ENCODE results near the gene CNIH3.
"Not testable (repeated sequence)": the region's sequence is repeated elsewhere in the genome, so short reads cannot be mapped to it uniquely, and the experiment has no call there.

The CNIH3 gene

DNA sequence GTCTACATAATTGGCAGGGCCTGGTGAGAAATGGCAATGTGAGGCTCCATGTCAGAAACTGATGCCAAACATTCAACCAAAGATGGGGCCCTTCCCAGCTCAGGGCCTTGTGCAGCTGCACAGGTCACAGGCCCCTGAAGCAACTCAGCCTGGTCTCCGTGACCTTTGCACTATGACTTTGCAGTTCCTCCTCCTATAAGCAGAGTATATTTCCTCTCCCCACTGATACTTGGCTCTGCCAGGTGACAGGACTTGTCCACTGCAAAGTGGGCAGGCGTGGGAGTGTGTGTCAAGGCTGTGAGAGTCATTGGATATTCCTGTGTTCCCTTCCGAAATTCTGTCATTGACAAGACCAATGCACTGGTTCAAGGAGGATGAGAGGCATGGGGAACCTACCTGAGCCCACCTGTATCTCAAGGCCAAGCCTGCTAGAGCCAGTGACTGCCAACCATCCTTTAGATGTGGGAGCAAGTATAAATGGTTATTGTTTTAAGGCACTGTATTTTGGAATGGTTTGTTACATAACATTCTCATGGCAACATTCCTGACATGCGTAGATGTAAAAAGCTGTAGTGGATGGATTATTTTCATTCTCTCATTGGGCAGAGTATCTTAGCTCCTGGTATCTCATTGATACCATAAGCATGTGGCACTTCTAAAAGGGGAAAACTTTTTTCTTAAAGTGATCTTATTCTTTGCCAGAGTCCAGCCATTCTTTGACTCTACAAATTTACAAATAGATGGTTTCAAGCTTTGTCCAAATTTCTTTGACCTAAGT, 75.2 kb downstream of the CNIH3 start:
- no peak for DNase-seq

DNA sequence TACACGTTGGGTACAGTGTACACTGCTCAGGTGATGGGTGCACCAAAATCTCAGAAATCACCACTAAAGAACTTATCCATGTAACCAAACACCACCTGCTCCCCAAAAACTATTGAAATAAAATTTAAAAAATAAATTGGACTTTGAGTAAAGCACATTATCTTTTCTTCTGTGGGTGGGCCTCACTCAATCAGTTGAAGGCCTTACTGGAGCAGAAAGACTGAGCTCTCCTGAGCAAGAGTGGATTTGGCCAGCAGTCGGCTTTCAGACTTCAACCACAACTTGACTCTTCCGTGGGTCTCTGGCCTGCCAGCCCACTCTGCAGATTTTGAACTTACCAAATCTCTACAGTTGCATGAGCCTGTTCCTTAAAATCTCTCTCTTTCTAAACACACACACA, 78.9 kb downstream of the CNIH3 start:
- no peak for DNase-seq

DNA sequence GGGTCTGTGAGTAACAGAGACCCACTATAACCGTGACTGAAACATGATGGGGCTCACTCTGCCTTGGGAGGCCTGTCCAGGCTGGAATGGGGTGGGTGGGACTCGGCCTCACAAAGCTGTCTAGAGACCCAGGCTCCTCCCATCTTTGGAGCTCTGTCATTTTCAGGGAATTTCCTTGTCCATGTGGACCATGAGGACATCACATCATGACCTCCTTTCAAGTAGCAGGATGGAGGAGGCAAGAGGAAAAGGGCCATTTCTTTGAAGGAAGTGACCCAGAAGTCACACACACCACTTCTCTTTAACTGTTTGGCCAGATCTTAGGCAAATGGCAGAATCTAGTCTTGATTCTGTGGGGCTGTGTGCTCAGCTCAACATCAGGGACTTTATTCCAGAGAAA, 79.9 kb downstream of the CNIH3 start:
- DNase-seq: no peak

DNA sequence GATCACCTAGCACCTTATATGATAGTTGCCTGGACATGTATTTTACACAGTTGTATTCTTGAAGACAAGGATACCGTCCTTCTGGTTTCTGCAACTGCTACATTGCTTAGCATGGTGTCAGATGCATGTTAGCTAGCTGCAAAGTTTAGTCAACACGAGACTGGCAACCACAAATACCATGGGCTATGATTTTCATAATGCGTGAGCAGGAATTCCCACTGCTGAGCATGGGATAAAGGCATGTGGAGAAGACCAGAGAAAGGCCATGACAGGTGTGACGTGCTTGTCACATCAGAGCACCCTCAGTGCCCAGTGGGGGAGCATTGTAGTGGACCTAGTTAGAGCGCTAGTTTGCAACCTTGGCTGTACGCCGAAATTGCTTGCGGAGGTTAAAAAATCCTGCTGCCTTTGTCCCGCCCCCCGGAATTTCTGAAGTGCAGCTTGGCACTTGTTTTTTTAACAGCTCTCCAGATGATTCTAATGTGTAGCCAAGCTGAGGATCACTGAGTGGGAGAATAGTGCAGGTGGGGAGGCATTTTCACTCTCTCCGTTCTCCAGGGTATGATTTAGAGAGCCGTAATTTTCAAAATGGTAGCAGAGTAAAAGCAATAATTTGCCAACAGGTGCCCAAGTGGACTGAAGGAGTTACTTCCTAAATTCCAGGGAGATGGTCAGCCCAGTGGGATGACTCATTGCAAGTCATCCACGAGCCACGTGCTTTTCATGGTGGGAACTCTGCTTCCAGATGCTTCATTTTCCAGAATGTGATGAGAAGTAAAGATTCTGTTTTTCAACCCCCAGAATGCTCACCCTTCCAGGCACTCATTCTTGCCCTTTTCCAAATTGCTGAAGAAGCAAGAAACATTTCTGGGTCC, 81.0 kb downstream of the CNIH3 start:
- DNase-seq: no peak

DNA sequence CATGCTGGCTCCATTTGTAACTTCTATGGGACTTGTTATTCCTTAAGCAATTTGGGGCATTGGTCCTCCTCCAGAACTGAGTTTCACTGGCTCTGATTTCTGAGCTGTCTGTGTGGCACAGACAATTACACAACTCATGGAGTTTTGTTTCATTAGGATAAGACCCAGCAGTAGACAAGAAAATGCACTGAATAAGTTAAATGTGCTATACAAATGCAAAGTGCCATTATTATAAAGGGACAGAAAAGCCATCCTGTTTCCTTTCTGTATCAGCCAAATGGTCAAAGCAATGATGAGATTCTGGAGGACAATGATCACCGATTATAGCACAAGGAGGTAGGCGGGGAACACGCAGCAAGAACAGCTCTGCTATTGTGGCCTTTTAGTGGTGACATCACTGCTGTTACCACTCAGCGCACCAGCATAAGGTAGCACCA, 81.9 kb downstream of the CNIH3 start:
- DNase-seq: no peak

DNA sequence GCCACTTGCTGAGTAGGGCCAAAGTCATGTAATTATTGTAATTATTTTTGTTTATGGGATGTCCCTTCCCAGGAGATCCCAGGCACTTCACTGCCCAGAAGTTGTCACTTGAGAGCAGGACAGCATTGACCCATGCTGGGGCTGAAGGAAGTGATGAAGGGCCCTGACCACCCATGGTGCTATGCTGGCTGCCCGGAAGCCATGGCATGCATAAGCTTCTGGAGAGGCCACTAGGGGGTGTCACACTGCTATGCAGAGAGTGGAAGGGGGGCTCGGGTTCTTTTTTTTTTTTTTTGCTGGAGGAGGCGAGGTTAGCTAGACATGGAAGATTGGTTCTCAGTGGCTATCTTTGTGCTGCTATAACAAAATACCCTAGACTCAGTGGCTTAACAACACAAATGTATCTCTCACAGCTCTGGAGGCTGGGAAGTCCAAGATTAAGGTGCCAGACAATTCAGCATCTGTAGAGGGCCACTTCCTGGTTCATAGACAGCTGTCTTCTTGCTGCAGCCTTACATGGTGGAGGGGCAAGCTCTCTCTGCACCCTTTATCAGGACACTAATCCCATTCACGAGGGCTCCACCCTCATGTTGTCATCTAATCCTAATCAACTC, 84.9 kb downstream of the CNIH3 start:
- no peak for DNase-seq

DNA sequence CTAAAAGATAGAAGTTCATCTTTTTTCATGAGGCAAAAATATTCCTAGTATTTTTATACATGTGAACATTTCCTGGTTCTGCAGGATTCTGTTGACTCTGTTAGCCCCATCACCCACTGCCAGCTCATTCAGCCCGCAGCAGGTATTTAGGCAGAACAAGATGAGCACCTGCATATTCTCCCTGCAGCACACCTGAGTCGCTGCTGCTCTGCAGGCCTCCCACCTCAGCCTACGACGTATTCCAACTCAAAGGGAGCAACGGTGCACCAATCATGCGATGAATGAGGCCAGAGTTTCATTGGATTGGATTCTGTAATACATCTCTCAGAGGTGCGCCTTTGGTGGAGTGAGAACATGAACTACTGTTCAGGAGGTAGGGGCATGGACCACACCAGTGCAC, 87.6 kb downstream of the CNIH3 start:
- no peak for DNase-seq

DNA sequence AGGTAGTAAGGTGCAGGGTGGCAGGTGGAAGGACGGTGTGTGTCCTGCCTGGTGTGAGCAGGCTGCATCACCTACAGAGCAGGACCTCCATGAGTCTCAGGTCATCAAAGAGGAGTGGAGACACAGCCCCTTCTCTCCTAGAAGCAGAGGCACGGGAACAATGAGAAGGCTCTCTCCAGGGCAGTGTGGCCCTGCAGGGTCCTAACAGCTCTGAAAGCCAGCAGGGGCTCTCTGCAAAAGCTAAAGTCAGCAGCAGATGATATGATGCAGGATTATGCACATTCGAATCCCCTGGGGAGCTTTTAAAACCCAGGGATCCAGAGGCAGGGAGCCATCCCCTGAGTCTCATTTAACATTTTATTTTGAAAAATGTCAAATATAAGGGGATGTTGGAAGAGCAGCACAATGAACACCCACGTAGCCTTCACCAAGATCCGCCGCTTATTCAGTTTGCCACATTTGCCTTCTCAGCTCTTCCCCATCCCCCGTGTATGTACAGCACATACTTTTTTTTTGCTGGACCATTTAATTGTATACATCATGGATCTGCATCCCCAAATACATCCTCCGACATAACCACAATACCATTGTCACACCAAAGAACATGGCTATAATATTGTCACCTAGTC, 88.1 kb downstream of the CNIH3 start:
- DNase-seq: no peak

DNA sequence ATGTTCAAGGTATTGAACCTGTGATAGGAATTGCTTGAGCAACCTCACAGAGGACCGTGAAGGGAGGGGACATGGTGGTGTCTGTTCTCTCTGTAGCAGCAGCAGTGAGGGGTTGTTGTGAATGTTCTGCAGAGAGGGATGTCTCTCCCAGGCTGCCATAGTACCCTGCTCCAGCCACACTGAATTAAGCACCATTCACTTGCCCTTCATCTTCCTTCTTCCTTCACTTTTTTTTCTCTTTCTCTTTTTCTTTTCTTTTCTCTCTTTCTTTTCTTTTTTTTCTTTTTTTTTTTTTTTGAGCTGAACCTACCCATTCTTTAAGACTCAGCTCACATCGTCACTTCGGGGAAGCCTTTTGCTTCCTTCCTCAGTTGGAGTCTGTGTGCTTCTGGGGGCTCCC, 89.5 kb downstream of the CNIH3 start:
- DNase-seq: no peak

DNA sequence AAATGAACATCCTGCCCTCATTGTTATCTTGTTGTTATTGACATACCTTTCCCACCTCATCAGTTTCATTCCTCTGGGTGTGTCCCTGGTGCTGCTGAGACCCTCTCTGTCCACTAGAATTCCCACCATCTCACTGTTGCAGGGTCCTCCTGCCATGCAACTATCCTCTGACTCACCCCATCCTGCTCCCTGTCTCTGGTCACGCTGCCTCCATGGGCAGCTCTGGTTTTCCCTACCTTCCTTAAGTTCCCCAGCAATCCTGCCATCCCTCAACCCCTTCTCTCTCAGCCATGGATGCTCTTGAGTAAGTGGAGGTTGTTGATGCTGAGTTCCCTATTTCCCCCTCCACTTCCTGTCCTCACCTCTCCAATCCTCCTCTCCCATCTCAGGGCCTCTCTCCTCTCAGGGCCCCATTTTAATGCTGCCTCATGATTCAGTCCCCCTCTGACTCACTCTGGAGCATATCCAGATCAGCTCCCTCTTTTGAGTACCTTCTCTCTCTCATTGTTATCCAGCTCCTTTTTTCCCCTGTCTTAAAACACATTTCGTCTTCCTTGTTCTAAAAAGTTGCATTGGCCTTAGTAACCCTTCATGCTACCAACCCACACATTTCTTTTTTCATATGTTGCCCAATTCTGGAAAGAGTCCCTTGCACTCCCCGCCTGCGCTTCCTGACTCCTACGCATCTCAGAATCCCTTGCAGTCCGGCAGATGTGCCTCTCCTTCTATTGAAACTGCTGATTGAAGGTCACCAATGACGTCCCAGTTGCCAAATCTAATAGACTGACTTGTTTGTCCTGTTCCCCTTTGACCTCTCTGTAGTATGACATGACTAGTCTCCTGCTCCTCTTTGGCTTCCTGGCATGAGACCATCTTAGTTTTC, 92.0 kb downstream of the CNIH3 start:
- no peak for DNase-seq

DNA sequence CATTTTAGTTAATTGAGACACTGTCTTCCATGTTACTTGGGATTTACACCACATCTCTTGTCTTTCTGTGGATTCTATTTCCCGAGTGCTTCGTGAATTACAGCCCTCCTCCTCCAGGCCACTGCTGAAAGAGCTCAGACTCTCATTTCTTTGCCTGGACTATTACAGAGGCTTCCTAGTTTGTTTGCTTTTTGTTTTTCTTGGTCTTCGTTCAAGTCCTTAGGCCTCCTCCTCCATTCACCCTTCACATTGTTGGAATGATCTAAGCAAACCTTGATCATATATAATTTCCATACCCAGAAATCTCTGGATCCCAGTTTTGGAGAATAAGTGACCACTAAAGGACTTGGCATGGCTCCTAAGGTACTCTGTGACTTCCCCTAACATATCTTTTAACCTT, 94.1 kb downstream of the CNIH3 start:
- DNase-seq: no peak

DNA sequence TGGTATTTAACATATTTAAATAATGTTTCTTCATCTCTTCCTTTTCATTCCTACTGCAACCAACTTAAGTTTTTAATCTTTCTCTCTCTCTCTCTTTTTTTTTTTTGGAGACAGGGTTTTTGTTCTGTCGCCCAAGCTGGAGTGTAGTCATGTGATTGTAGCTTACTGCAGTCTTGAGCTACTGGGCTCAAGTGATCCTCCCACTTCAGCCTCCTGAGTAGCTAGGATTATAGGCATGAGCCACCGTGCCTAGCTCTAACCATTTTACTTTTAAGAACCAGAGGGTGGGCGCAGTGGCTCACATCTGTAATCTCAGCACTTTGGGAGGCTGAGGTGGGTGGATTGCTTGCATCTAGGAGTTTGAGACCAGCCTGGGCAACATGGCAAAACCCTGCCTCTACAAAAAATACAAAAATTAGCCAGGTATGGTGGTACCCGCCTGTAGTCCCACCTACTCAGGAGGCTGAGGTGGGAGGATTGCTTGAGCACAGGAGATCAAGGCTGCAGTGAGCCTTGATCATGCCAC, 95.2 kb downstream of the CNIH3 start:
- not testable (repeated sequence) for DNase-seq

DNA sequence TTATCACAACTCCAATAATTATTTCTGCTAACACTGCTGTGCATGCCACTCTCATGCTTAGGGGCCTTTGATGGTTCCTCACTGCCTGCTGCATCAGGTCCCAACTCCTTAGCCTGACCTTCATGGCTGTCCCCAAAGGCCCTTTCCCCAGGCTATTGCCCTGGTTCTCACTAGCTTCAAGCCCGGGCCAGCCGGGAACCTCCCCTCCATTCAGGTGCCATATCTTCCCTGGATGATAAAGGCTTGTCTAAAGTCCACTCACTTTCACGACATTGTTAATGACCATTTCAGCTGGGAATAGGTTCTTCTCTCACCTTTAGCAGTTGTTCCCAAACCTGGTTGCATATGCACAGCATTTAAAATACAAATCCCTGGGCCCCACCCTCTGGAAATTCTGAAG, 95.8 kb downstream of the CNIH3 start:
- no peak for DNase-seq

DNA sequence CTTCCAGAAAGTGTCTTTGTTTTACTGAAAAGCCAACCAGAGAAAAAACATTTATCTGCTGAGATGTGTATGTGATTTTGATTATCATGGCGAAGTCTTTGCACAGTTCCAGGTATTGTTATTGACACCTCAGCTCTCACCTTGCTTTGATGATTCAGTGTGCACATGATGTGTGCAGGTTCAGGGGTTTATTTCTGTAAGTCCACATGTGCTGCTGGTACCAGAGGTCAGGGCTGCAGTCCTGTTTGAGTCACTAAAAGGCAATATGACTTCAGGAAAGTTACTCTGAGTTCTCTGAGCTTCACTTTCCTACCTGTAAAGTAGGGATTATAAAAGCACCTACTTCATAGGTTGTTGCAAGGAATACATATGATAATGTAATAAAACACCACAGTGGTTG, 97.1 kb downstream of the CNIH3 start:
- no peak for DNase-seq

DNA sequence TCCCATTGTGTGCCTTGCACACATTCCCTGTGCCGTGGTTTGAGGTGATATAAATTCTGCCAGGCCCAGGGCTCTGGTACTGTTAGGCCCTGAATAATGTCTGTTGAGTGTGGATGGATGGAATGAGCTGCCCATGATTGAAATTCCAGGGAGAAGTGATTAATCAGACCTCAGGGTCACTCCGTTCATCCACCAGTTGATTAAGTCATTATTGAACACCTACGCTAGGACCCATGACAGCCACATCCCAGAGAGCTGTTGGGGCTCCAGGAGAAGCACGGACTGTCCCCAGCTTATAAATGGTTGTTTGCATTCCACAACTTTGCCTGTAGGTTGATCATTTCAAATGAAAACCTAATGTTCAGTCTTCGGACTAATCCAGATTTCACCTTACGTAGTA, 98.4 kb downstream of the CNIH3 start:
- no peak for DNase-seq

DNA sequence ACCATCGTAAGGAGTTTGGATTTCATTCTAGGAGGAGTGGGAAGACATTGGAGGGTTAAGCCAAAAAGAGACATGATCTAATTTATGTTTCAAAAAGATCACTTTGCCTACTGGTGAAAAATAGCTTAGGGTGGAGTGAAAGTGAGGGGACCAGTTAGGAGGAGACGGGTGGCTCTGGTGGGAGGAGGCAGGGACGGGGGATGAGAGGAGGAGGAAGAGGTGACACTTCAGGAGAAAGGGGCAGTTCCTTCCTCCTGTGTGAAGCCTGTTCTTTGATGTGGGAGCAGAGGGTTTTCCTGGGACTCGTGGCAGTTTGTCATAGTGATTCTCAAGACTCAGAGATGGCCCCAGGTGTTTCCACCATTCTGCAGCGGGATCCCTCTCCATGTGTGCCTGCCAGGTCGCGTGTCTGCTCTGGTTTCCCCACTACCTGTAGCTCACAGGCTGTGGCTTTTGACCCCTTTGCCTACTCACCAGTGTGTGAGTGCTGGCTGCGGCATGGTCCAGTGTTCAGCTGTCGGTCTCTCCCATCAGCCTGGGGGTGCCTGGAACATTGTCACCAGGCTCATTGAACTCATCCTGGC, 102.4 kb downstream of the CNIH3 start:
- no peak for DNase-seq

DNA sequence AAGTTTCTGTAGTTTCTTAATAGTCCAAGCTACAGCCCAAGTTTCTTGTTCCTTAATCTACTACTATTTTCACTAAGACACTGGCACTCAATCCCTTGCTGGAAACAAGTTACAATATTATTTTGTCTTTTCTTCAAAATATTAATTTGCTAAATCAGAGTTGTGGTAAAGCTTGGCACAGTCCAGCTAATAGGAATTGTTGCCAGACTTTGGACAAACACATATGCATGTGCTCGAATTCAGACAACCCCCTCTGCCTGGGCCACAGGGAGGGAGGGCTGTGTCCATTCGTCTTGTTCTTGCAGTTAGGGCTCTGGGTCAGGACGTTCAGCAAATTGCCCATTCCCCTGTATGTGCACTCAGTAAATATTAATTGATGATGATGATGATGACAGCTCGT, 103.6 kb downstream of the CNIH3 start:
- DNase-seq: no peak

DNA sequence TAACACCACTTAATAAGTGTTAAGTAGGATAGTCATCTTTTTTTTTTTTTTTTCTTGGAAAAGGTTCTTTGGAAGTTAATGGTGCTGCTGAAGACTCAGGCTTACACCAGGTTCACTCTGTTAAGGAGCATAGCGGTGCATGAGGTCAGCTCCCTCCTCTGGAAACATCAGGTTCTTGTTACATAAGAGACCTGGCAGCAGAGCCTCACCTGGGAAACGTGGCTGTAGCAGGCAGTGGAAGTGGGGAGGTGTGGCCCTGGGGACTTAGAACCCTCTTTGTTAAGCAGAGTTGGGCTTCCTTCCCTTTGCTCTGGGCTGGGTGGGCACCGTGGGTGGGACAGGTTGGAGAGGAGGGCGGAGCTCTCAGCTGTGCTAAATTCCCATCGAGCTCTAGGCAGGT, 104.1 kb downstream of the CNIH3 start:
- DNase-seq: no peak

DNA sequence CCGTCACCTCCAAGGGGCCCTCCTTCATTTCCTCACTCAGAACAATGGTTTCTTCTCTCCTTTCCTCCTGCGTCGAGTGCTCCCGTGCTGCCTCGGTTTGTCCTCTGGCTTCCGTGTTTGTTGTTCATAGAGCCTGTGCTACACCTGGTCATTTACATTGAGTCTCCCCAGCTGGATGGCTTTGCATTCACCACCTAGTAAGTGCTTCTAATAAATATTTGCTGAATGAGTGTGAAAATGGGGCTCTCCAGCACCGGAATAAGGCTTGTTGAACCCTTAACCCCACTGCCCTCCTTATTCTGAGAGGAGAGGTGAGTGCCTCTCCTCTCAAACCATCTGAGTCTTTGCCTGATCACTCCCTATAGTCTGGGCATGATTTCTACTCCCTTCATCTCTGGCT, 104.9 kb downstream of the CNIH3 start:
- no peak for DNase-seq

DNA sequence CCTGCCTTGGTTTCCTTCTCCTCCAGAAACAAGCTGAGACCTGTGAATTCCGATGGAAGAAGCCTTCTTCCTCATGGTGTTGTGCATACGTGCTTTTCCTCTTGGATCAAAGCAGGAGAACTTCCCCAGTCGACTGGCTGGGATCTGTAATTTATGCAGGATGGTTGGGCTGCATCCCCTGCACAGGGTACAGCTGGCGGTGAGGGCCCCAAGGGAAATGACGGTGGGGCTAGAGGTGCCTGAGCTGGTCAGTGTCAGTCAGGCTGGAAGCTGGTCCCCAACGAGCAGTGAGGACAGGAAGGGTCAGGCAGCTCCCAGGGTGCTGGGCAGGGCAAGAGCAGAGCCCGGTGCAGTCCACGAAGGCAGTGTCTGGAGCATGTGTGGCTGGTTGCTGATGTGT, 106.7 kb downstream of the CNIH3 start:
- no peak for DNase-seq

DNA sequence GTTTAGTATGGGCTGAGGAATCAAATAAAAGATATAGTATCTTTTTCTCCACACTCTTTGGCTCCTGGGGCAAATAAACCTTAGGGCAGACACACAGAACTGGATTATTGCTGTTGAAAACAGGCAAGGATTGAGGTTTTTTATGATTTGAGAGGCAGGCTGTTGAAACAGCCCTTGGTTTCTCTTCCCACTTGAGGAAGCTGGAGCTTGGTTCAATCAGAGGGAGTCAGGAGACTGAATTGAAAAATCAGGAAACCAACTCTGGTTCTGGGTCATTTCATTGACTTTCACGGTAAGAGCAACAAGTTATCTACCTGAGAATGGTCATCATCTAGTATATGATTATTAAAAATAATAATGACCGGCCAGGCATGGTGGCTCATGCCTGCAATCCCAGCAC, 108.4 kb downstream of the CNIH3 start:
- DNase-seq: no peak

All from activated effector memory CD4-positive, alpha-beta T cell treated with Interleukin-2 at 50 U/mL for 16 hours (primary cell).